Naive thymus-derived CD4-positive, alpha-beta T cell (primary cell): ENCODE data around the gene NEUROD6. TPM values are rescaled to one million over a fixed set of nuclear protein-coding genes. Genes with fewer than 3 reads are reported as not detected.

Experiments used
- ATAC-seq: fragments of 150-1000 bp; cut with Tn5 transposase; 2 replicates; pipeline ENCODE4 v1.10.0; 2021; ENCODE audit warnings: mild to moderate bottlenecking, moderate library complexity
- CTCF ChIA-PET: fragments of 350-600 bp; sonication (Branson Sonifier 250); formaldehyde crosslinking; loops from one replicate; lab custom pipeline; 2021; ENCODE audit warnings: antibody characterized with exemption; lab: Charles Lee
- POLR2A ChIA-PET: fragments of 350-600 bp; sonication (Branson Sonifier 250); formaldehyde crosslinking; loops from one replicate; lab custom pipeline; 2021; ENCODE audit warnings: antibody characterized with exemption, inconsistent platforms; lab: Charles Lee
- DNase-seq, 9 donors: peaks; one replicate each; pipeline versions ENCODE4 v3.0.0 to v3.0.0-alpha.2; 2020 to 2022; ENCODE audit warnings: mixed read lengths in 1 of 9
- H3K27ac ChIP-seq: one replicate; pipeline ENCODE4 v1.7.0; 2013; ENCODE audit warnings: mild to moderate bottlenecking, low read depth, low read length, moderate library complexity
- H3K27me3 ChIP-seq, 2 donors: one replicate each; pipeline ENCODE4 v1.7.0; 2013; ENCODE audit warnings: low read length in 2 of 2, mild to moderate bottlenecking in 2 of 2, moderate library complexity in 2 of 2; ENCODE audit not compliant: control insufficient read depth in 2 of 2, insufficient read depth in 2 of 2
- H3K36me3 ChIP-seq, 3 experiments: 1 replicate in 2 of 3; 2 replicates in 1 of 3; pipeline ENCODE4 v1.7.0; 2013; ENCODE audit warnings: low read length in 3 of 3, mild to moderate bottlenecking in 3 of 3, moderate library complexity in 1 of 3; ENCODE audit not compliant: insufficient read depth in 3 of 3, control insufficient read depth in 2 of 3
- H3K4me1 ChIP-seq, 2 donors: one replicate each; pipeline ENCODE4 v1.7.0; 2013; ENCODE audit warnings: low read length in 2 of 2, mild to moderate bottlenecking in 2 of 2, moderate library complexity in 1 of 2; ENCODE audit not compliant: control insufficient read depth in 2 of 2, insufficient read depth in 2 of 2
- H3K4me3 ChIP-seq: 2 replicates; pipeline ENCODE4 v1.7.0; 2013; ENCODE audit warnings: mild to moderate bottlenecking, low read length
- H3K9me3 ChIP-seq, 3 experiments: 1 replicate in 2 of 3; 2 replicates in 1 of 3; pipeline ENCODE4 v1.7.0; 2013; ENCODE audit warnings: low read length in 3 of 3; ENCODE audit not compliant: control insufficient read depth in 2 of 3
- H3K27ac Mint-ChIP-seq, 9 donors: one replicate each; pipeline ENCODE4 v1.8.0; 2020 to 2022; ENCODE audit warnings: mixed read lengths in 9 of 9, mild to moderate bottlenecking in 8 of 9, moderate library complexity in 5 of 9, inconsistent platforms in 2 of 9
- H3K27me3 Mint-ChIP-seq, 5 donors: one replicate each; pipeline ENCODE4 v1.8.0; 2021 to 2022; ENCODE audit warnings: mixed read lengths in 5 of 5, mild to moderate bottlenecking in 1 of 5
- H3K36me3 Mint-ChIP-seq, 5 donors: one replicate each; pipeline ENCODE4 v1.8.0; 2020 to 2022; ENCODE audit warnings: mixed read lengths in 5 of 5, mild to moderate bottlenecking in 3 of 5, inconsistent platforms in 1 of 5
- H3K4me1 Mint-ChIP-seq, 7 donors: one replicate each; pipeline ENCODE4 v1.8.0; 2020 to 2022; ENCODE audit warnings: mixed read lengths in 7 of 7, mild to moderate bottlenecking in 3 of 7, inconsistent platforms in 1 of 7
- H3K4me3 Mint-ChIP-seq, 10 donors: one replicate each; pipeline ENCODE4 v1.8.0; 2020 to 2022; ENCODE audit warnings: mild to moderate bottlenecking in 10 of 10, mixed read lengths in 10 of 10, moderate library complexity in 6 of 10, inconsistent platforms in 2 of 10
- H3K9me3 Mint-ChIP-seq, 11 donors: one replicate each; pipeline ENCODE4 v1.8.0; 2020 to 2022; ENCODE audit warnings: mixed read lengths in 11 of 11, mild to moderate bottlenecking in 4 of 11, inconsistent platforms in 1 of 11, moderate library complexity in 1 of 11
- intact Hi-C, 2 donors: fragments of 100-400 bp; cut with micrococcal nuclease; formaldehyde crosslinking; loops; one replicate each; pipeline ENCODE4 v1.15.1; 2023
- polyA plus RNA-seq, 2 donors: library from polyadenylated mRNA; unstranded; fragments of 300-500 nt; fragmentation: Illumina TruSeq; gene quantifications; one replicate each; pipeline ENCODE4 v1.2.3, GENCODE V29; 2021
- total RNA-seq, 6 experiments: library from RNA in 5 of 6; stranded (reverse) in 5 of 6; gene quantifications; 1 replicate in 5 of 6; 2 replicates in 1 of 6; pipeline ENCODE4 v1.2.3 and lab custom pipeline; 2021 to 2026

NEUROD6 gene
- total and polyA plus RNA-seq, 7 experiments from 2014 or later: not detected

DNA sequence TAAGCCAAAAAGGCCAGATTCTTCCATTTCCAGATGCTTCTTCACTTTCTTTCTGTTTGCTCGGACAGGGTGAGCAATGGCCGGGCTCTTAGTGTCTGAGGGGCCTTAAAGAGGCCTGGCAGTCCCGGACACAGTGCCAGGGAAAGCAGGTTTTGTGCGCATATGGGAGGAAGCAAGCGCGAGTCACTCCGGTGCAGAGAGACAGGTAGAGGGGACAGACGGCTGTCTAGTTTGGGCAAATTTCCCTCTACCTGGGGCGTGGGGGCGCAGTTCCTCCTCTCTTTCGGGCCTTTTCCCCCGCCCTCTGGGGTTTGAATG is 4.7 kb downstream of the NEUROD6 start:
- peaks cover 23 to 37% (median 29%) of the 10 kb centered on the region in 5 donors for H3K27me3 Mint-ChIP-seq
- Histone ChIP-seq H3K4me3 (no peak overlapping the region), H3K4me1 (no peaks in the 10 kb centered on the region), H3K36me3 (no peaks in the 10 kb centered on the region), H3K27ac (no peak overlapping the region), H3K27me3 (no peaks in the 10 kb centered on the region), H3K9me3 (no peaks in the 10 kb centered on the region)
- intact Hi-C loops: no loop called here
- H3K4me1 Mint-ChIP-seq: no peaks in the 10 kb centered on the region
- ChIA-PET CTCF (no interaction called here), POLR2A (no interaction called here)
- H3K36me3 Mint-ChIP-seq: peaks cover 0 to 5% (median 0%) of the 10 kb centered on the region in 5 donors
- no peak for DNase-seq
- ATAC-seq: no peak
- H3K4me3 Mint-ChIP-seq: no peak overlapping the region
- peaks cover 0 to 25% (median 8%) of the 10 kb centered on the region in 11 donors for H3K9me3 Mint-ChIP-seq
- H3K27ac Mint-ChIP-seq: no peak overlapping the region

DNA sequence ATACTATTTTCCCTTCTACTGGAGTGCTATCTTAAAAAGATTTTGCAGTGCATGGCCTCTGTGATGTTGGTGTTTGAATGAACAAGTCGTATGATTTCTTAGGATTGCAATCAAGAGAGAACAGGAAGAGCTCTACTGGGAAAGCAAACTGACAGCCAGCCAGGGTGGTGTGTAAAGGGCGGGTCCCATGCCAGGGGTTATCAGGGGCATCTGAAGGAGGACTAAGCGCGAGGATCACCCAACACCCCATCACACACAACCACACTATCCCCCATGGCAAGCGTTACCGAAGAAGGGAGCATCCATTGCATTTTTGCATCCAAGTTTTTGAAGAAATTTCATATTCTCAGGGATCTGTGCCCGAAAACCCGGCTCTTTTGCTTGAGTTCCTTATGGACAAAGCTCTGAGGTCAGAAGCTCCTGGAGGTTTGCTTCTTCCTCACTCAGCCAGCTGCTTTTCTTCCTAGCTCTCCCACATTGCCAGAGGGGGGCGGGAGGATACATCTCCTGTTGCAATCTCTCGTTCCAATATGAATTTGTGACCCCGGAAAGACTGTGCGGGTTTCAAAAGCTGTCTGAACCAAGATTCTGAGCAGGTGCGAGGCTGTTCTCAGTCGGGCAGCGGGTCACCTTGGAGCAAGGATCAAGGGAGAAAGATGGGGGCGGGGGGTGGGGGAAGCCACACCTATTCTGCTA is 5.2 kb downstream of the NEUROD6 start:
- H3K36me3 Mint-ChIP-seq: peaks cover 0 to 5% (median 0%) of the 10 kb centered on the region in 5 donors
- no peak overlapping the region for H3K4me3 ChIP-seq
- H3K9me3 Mint-ChIP-seq: peaks cover 0 to 28% (median 9%) of the 10 kb centered on the region in 11 donors
- H3K4me3 Mint-ChIP-seq: no peak overlapping the region
- no peaks in the 10 kb centered on the region for H3K27me3 ChIP-seq
- no peaks in the 10 kb centered on the region for H3K9me3 ChIP-seq
- H3K27ac ChIP-seq: no peak overlapping the region
- intact Hi-C loops: no loop called here
- H3K4me1 ChIP-seq: no peaks in the 10 kb centered on the region
- DNase-seq: no peak
- no peak for ATAC-seq
- ChIA-PET POLR2A (no interaction called here), CTCF (no interaction called here)
- no peaks in the 10 kb centered on the region for H3K36me3 ChIP-seq
- peaks cover 23 to 36% (median 31%) of the 10 kb centered on the region in 5 donors for H3K27me3 Mint-ChIP-seq
- no peaks in the 10 kb centered on the region for H3K4me1 Mint-ChIP-seq
- no peak overlapping the region for H3K27ac Mint-ChIP-seq

DNA sequence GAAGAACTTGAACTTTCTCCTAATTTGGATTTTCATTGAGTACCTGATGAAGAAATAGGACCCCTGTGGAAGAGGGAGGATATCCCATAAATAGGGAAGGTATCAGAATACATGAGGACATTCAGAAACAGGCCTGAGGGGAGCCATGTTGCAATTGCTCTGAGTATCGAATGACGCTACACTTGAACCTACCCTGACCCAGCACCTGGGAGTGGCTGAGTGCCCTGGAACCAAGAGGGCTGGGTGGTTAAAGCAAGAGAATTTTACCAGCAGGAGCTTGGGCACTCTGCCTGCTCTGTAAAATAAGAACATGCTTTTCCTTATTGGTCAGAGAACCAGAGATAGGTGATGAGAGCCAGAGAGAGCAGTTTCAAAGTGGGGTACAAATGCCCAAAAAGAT is 7.2 kb downstream of the NEUROD6 start:
- ChIA-PET CTCF (no interaction called here), POLR2A (no interaction called here)
- Histone ChIP-seq H3K27ac (no peak overlapping the region), H3K36me3 (no peaks in the 10 kb centered on the region), H3K4me3 (no peak overlapping the region), H3K4me1 (no peaks in the 10 kb centered on the region), H3K9me3 (no peaks in the 10 kb centered on the region), H3K27me3 (no peaks in the 10 kb centered on the region)
- Mint-ChIP-seq H3K4me3 (no peak overlapping the region), H3K36me3 (peaks cover 0 to 5% (median 0%) of the 10 kb centered on the region in 5 donors), H3K27me3 (peaks cover 14 to 29% (median 24%) of the 10 kb centered on the region in 5 donors), H3K4me1 (no peaks in the 10 kb centered on the region), H3K9me3 (peaks cover 2 to 30% (median 9%) of the 10 kb centered on the region in 11 donors), H3K27ac (no peak overlapping the region)
- ATAC-seq: no peak
- no peak for DNase-seq
- intact Hi-C loops: no loop called here

DNA sequence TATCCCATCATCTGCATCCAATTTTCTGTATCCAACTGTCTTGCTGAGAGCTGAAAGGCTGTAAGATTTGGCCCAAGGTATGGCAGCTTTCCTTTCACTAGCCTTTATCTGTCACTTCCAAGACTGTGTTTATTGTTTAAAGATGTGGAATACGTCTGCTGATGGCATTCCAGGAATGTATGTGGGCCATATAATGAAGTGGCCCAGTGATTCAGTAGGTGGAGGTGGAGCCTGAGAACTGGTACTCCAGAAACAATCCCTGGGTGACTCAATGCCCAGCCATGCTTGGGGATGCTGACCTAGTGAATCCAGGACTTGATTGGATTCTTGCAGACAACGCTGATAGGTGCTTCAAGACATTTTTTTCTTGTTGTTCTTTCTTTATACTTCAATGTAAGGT is 13.5 kb downstream of the NEUROD6 start:
- no peak for ATAC-seq

DNA sequence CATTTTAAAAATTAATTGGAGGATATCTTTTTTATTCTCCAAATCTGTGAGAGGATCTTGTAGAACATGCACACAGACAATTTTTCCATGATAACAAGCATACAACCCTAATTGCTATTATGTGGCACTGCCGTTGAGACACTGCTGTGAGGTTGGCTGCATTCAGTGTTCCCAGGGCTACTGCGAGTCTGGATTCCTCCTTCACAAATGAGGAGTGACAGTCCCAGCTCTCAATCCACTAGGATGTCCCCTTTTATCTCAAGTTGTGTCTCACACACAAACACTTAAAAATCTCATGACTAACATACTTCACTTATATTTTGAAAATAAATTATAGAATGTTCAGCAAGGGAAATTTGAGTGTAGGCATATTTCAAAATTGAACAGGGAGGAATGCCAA is 14.1 kb downstream of the NEUROD6 start:
- Histone ChIP-seq H3K36me3 (no peaks in the 10 kb centered on the region), H3K4me1 (no peaks in the 10 kb centered on the region), H3K27ac (no peak overlapping the region), H3K4me3 (no peak overlapping the region), H3K9me3 (no peaks in the 10 kb centered on the region), H3K27me3 (no peaks in the 10 kb centered on the region)
- no peak for DNase-seq
- H3K4me1 Mint-ChIP-seq: no peaks in the 10 kb centered on the region
- ChIA-PET CTCF (no interaction called here), POLR2A (no interaction called here)
- no peak overlapping the region for H3K27ac Mint-ChIP-seq
- intact Hi-C loops: no loop called here
- H3K9me3 Mint-ChIP-seq: peaks cover 0 to 20% (median 7%) of the 10 kb centered on the region in 11 donors
- no peak for ATAC-seq
- H3K4me3 Mint-ChIP-seq: no peak overlapping the region
- H3K36me3 Mint-ChIP-seq: no peaks in the 10 kb centered on the region
- H3K27me3 Mint-ChIP-seq: peaks cover 0 to 4% (median 4%) of the 10 kb centered on the region in 5 donors

More for the DNA sequence above, 13.5 kb downstream of the NEUROD6 start:
- no peak overlapping the region for H3K4me3 ChIP-seq
- H3K27me3 ChIP-seq: no peaks in the 10 kb centered on the region
- Mint-ChIP-seq H3K27ac (no peak overlapping the region), H3K4me3 (no peak overlapping the region), H3K4me1 (no peaks in the 10 kb centered on the region), H3K36me3 (no peaks in the 10 kb centered on the region), H3K9me3 (peaks cover 0 to 21% (median 7%) of the 10 kb centered on the region in 11 donors), H3K27me3 (peaks cover 0 to 4% (median 4%) of the 10 kb centered on the region in 5 donors)
- no peaks in the 10 kb centered on the region for H3K36me3 ChIP-seq
- intact Hi-C loops: no loop called here
- POLR2A ChIA-PET: no interaction called here
- no peak overlapping the region for H3K27ac ChIP-seq
- H3K9me3 ChIP-seq: no peaks in the 10 kb centered on the region
- CTCF ChIA-PET: no interaction called here
- H3K4me1 ChIP-seq: no peaks in the 10 kb centered on the region
- DNase-seq: no peak

DNA sequence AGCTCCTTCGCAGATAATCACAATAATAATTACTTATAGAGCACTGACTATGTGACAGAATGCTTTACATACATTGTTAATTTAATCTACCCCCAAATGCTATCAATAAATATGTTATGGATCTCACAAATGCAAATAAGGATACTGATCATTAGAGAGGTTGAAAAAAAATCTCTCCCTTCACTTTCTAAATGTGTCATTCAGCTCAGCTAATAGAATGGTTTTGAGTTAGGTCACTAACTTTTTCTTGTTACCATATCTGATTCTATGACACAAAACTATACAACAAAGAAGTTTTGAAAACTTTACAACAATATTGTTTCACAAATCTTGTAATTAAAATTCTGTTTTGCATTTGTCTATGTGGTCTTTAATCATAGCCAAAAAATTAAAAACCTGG is 17.4 kb downstream of the NEUROD6 start:
- Mint-ChIP-seq H3K4me3 (no peak overlapping the region), H3K27me3 (no peaks in the 10 kb centered on the region), H3K4me1 (no peaks in the 10 kb centered on the region), H3K36me3 (no peaks in the 10 kb centered on the region), H3K27ac (no peak overlapping the region), H3K9me3 (peaks cover 0 to 12% (median 2%) of the 10 kb centered on the region in 11 donors)
- Histone ChIP-seq H3K36me3 (no peaks in the 10 kb centered on the region), H3K4me1 (no peaks in the 10 kb centered on the region), H3K27ac (no peak overlapping the region), H3K4me3 (no peak overlapping the region), H3K27me3 (no peaks in the 10 kb centered on the region), H3K9me3 (no peaks in the 10 kb centered on the region)
- intact Hi-C loops: no loop called here
- no peak for ATAC-seq
- CTCF ChIA-PET: no interaction called here
- POLR2A ChIA-PET: no interaction called here
- DNase-seq: no peak

DNA sequence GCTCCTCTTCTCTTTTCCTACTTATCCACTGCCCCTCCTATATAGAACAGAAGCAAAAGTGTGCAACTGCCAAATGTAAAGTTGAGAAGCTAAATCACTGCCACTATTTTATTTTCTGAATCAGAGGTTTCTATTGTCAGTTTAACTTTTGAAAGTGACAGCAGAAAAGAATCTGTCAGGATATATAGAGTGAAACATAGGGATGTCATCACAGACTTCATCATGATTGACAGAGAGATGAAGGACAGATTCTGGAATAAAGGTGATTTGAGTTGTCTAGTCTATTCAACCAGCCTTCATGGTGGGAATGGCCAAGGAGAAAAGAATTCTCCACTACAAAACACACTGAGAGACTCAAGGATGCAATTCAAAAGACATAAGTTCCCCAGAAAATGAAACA is 19.9 kb downstream of the NEUROD6 start:
- Mint-ChIP-seq H3K36me3 (no peaks in the 10 kb centered on the region), H3K4me3 (no peak overlapping the region), H3K27ac (no peak overlapping the region), H3K9me3 (peaks cover 0 to 12% (median 5%) of the 10 kb centered on the region in 11 donors), H3K27me3 (peaks cover 0 to 4% (median 0%) of the 10 kb centered on the region in 5 donors), H3K4me1 (no peaks in the 10 kb centered on the region)
- Histone ChIP-seq H3K27ac (no peak overlapping the region), H3K4me1 (no peaks in the 10 kb centered on the region), H3K27me3 (no peaks in the 10 kb centered on the region), H3K4me3 (no peak overlapping the region), H3K9me3 (no peaks in the 10 kb centered on the region), H3K36me3 (no peaks in the 10 kb centered on the region)
- CTCF ChIA-PET: no interaction called here
- DNase-seq: no peak
- POLR2A ChIA-PET: no interaction called here
- intact Hi-C loops: no loop called here
- no peak for ATAC-seq
